GM23338 (cell line): ENCODE results near the gene GAS6. TPM values are rescaled to one million over a fixed set of nuclear protein-coding genes. Genes with fewer than 3 reads are reported as not detected.
A peak's percentile ranks its signal among the peaks of the same experiment; 100 is the strongest.

Experiments used
- ATAC-seq: fragments of 200-7000 bp; cut with Tn5 transposase; 3 replicates; pipeline ENCODE4 v1.9.1; 2020
- DNase-seq: peaks from one replicate; pipeline ENCODE4 v3.0.0-alpha.2; 2015; ENCODE audit warnings: low spot score
- H2AFZ ChIP-seq: fragments of 200-600 bp; sonication (generic); 2 replicates; pipeline ENCODE4 v1.8.0; 2016; ENCODE audit warnings: antibody characterized with exemption, mild to moderate bottlenecking, moderate library complexity
- H3F3A ChIP-seq: fragments of 200-600 bp; sonication (generic); replicated peaks from 2 replicates; pipeline ENCODE4 v1.8.0; 2017; ENCODE audit warnings: antibody characterized with exemption, mixed run types, low read depth
- H3K27ac ChIP-seq: fragments of 200-600 bp; sonication (generic); 2 replicates; pipeline ENCODE4 v1.6.1; 2016; ENCODE audit warnings: low read depth
- H3K27me3 ChIP-seq: fragments of 200-600 bp; sonication (generic); 2 replicates; pipeline ENCODE4 v1.8.0; 2016; ENCODE audit warnings: mild to moderate bottlenecking, mixed run types, moderate library complexity; ENCODE audit not compliant: insufficient read depth
- H3K36me3 ChIP-seq: fragments of 200-600 bp; sonication (generic); 2 replicates; pipeline ENCODE4 v1.8.0; 2016; ENCODE audit warnings: mild to moderate bottlenecking; ENCODE audit not compliant: insufficient read depth
- H3K4me1 ChIP-seq: fragments of 200-600 bp; sonication (generic); 2 replicates; pipeline ENCODE4 v1.8.0; 2016; ENCODE audit warnings: mild to moderate bottlenecking, moderate library complexity; ENCODE audit not compliant: insufficient read depth
- H3K4me2 ChIP-seq: fragments of 200-600 bp; sonication (generic); 2 replicates; pipeline ENCODE4 v1.7.1; 2017; ENCODE audit warnings: mixed run types
- H3K4me3 ChIP-seq: fragments of 200-600 bp; sonication (generic); 2 replicates; pipeline ENCODE4 v1.6.1; 2016; ENCODE audit warnings: mixed run types
- H3K79me2 ChIP-seq: fragments of 200-600 bp; sonication (generic); replicated peaks from 2 replicates; pipeline ENCODE4 v1.8.0; 2017; ENCODE audit warnings: mild to moderate bottlenecking; ENCODE audit not compliant: insufficient read depth
- H3K9me2 ChIP-seq: fragments of 200-600 bp; sonication (generic); 2 replicates; pipeline ENCODE4 v1.8.0; 2017; ENCODE audit not compliant: insufficient read depth
- H4K20me1 ChIP-seq: fragments of 200-600 bp; sonication (generic); replicated peaks from 2 replicates; pipeline ENCODE4 v1.8.0; 2017; ENCODE audit warnings: mild to moderate bottlenecking; ENCODE audit not compliant: insufficient read depth
- H3K27ac Mint-ChIP-seq: 2 replicates; pipeline ENCODE4 v1.8.0; 2020; ENCODE audit warnings: inconsistent platforms, mild to moderate bottlenecking, moderate library complexity, mixed read lengths
- H3K27me3 Mint-ChIP-seq: 3 replicates; pipeline ENCODE4 v1.8.0; 2022; ENCODE audit warnings: low read depth, mild to moderate bottlenecking, moderate library complexity, mixed read lengths, inconsistent platforms; ENCODE audit not compliant: insufficient read depth, poor library complexity
- H3K36me3 Mint-ChIP-seq: 3 replicates; pipeline ENCODE4 v1.8.0; 2021; ENCODE audit warnings: low read depth, mild to moderate bottlenecking, inconsistent platforms, moderate library complexity, mixed read lengths
- H3K4me1 Mint-ChIP-seq: 3 replicates; pipeline ENCODE4 v1.8.0; 2020; ENCODE audit warnings: mild to moderate bottlenecking, inconsistent platforms, mixed read lengths
- H3K4me3 Mint-ChIP-seq: 3 replicates; pipeline ENCODE4 v1.8.0; 2021; ENCODE audit warnings: moderate library complexity, mild to moderate bottlenecking, inconsistent platforms, mixed read lengths
- H3K9me3 Mint-ChIP-seq: 3 replicates; pipeline ENCODE4 v1.8.0; 2020; ENCODE audit warnings: moderate library complexity, mild to moderate bottlenecking, inconsistent platforms, mixed read lengths
- CTCF ChIP-seq, 2 experiments: fragments of 200-600 bp in 1 of 2; sonication (generic) in 1 of 2; conservative IDR thresholded peaks; 2 replicates each; pipeline versions ENCODE4 v1.5.1 to v1.6.1; 2016 to 2017; ENCODE audit warnings: antibody characterized with exemption in 2 of 2, low read depth in 2 of 2, mild to moderate bottlenecking in 2 of 2, moderate library complexity in 1 of 2
- ETS1 ChIP-seq: IDR thresholded peaks from 2 replicates; pipeline ENCODE4 v1.6.1; 2016; ENCODE audit warnings: antibody characterized with exemption
- EZH2 ChIP-seq: fragments of 200-600 bp; sonication (generic); IDR thresholded peaks from one replicate; pipeline ENCODE4 v1.8.0; 2017; ENCODE audit warnings: antibody characterized with exemption, mild to moderate bottlenecking, low read depth; ENCODE audit not compliant: unreplicated experiment
- EZH2phosphoT487 ChIP-seq: fragments of 200-600 bp; sonication (generic); IDR thresholded peaks from one replicate; pipeline ENCODE4 v1.8.1; 2018; ENCODE audit warnings: antibody characterized with exemption; ENCODE audit not compliant: unreplicated experiment
- JUNB ChIP-seq: IDR thresholded peaks from one replicate; pipeline ENCODE4 v1.6.1; 2016; ENCODE audit warnings: antibody characterized with exemption; ENCODE audit not compliant: unreplicated experiment
- REST ChIP-seq: IDR thresholded peaks from one replicate; pipeline ENCODE4 v1.6.1; 2018; ENCODE audit warnings: antibody characterized with exemption; ENCODE audit not compliant: unreplicated experiment
- ZNF114 ChIP-seq: fragments of 250-450 bp; sonication (Bioruptor Pico); IDR thresholded peaks from 2 replicates; pipeline ENCODE4 v1.5.0; 2020; ENCODE audit warnings: mild to moderate bottlenecking, moderate library complexity
- ZNF462 ChIP-seq: fragments of 250-450 bp; sonication (Bioruptor Pico); IDR thresholded peaks from 2 replicates; pipeline ENCODE4 v1.5.0; 2020; ENCODE audit warnings: mild to moderate bottlenecking, moderate library complexity
- polyA plus RNA-seq: library from polyadenylated mRNA; unstranded; fragments of >200 nt; fragmentation: Nextera tagmentation; extraction: Ambion mirVana; gene quantifications from 2 replicates; pipeline ENCODE4 v1.2.1, GENCODE V29; 2016
- total RNA-seq: library from RNA; depleted of rRNA; stranded (reverse); fragments of >200 nt; shearing (Covaris generic); gene quantifications from 2 replicates; pipeline ENCODE4 v1.2.3, GENCODE V29; 2014

The GAS6 gene
- total and polyA plus RNA-seq, 2 experiments from 2014 or later, result 7.9 to 21.2 TPM

DNA sequence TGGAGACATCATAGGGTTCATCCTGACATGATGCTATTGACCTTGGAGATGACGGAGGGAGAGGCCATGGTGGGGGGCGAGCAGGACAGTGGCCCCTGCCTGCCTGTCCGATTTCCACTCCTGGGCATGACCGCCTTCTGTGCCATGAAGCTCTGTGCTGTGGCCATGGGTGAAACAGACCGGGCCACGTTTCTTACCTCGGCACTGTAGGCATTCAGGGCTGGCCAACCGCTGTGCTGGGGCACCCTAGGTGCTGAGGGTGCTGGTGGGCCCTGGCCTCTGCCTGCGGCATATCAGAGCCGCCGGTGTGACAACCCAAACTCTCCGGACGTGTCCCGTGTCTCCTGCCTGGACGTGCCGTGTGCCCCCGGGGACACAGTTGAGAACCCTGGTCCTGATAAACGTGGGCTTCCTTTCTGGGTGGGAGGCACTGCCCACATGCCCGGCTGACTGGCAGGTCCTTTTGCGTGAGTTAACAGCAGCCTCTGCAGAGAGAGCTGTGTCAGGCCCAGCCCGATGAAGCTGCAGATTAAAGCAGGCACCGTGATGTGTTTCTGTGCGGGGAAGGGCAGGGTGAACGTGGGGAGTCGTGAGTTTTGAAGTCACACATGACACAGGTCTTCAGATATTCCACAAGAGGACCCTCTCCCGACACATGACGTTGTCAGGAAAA lies 58.3 kb downstream of the GAS6 start (continued):
- TF ChIP-seq REST (no peak), EZH2phosphoT487 (no peak)

DNA sequence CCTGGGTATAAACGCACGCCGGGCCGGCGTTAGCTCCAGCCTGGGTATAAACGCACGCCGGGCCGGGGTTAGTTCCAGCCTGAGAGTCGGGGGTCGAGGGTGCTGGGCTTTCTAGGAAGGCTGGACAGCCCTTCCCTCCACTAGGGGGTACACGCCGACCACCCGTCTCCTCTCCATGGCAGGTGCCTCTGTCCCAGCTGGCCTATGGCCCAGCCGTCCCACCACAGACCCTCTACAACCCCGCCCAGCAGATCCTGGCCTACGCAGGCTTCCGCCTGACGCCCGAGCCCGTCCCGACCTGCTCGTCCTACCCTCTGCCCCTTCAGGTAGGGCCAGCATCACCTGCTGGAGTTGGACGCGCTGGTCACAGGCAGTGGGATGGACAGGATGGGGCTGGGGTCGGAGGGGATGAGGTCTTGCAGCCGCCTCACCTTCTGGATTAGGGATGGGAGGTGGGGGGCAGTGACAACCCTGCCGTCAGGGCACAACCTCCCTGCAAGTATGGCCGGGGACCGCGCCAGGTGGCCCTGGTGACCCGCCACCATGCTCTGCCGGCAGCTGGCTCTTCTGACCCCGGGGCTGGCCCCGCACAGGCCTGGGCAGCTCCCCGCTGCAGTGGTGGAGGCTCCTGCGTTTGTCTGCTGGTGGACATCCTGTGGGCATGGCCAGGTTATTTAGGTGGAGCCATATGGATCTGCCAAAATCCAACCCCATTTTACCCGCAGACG lies 59.0 kb downstream of the GAS6 start:
- DNase-seq, result peak; percentile 45
- H4K20me1 ChIP-seq, result no peaks in the 10 kb centered on the region
- no peaks in the 10 kb centered on the region for H3K4me1 Mint-ChIP-seq
- no peaks in the 10 kb centered on the region for H3K79me2 ChIP-seq
- H3K4me2 ChIP-seq, result no peak overlapping the region
- H3K36me3 ChIP-seq, result no peaks in the 10 kb centered on the region
- no peaks in the 10 kb centered on the region for H3K9me2 ChIP-seq
- peaks cover 9% of the 10 kb centered on the region; the same call in 2 of the 3 replicates for H3K36me3 Mint-ChIP-seq
- H3K27me3 ChIP-seq, result no peaks in the 10 kb centered on the region
- H3K9me3 Mint-ChIP-seq, result peaks cover 18% of the 10 kb centered on the region
- no peak overlapping the region for H3K27ac Mint-ChIP-seq
- no peak overlapping the region for H2AFZ ChIP-seq
- peaks cover 12% of the 10 kb centered on the region for H3K27me3 Mint-ChIP-seq
- no peak overlapping the region for H3K4me3 ChIP-seq
- no peak overlapping the region for H3K27ac ChIP-seq
- H3K4me3 Mint-ChIP-seq, result no peak overlapping the region
- ATAC-seq, result peak; percentile 10; the same call in 2 of the 3 replicates
- no peak for TF ChIP-seq ZNF114
- peak in 1 of 2 experiments; percentile 21; a peak in 1 of 4 replicates for TF ChIP-seq CTCF (conservative IDR thresholded peaks at IDR 0.05; ENCODE audit: low read depth in 2 of 2)
- no peak for TF ChIP-seq ETS1
- no peak for TF ChIP-seq JUNB
- no peak for TF ChIP-seq ZNF462
- no peak for TF ChIP-seq EZH2
- H3K4me1 ChIP-seq, result no peaks in the 10 kb centered on the region
- H3F3A ChIP-seq, result no peaks in the 10 kb centered on the region
